Loucy (cell line): Measurements from ENCODE around the gene IFI6.
A peak's percentile ranks its signal among the peaks of the same experiment; 100 is the strongest.

Experiments
- H2AFZ ChIP-seq: fragments of 200-600 bp; sonication (generic); 2 replicates; pipeline ENCODE4 v1.6.0; 2016; ENCODE audit warnings: antibody characterized with exemption, mild to moderate bottlenecking, low read length, moderate library complexity
- H3F3A ChIP-seq: fragments of 200-600 bp; 2 replicates; pipeline ENCODE4 v1.6.0; 2016; ENCODE audit warnings: antibody characterized with exemption, low read depth, mild to moderate bottlenecking
- H3K27me3 ChIP-seq: fragments of 200-600 bp; sonication (generic); 2 replicates; pipeline ENCODE4 v1.6.1; 2014; ENCODE audit warnings: low read length, mild to moderate bottlenecking; ENCODE audit not compliant: insufficient read depth, poor library complexity, severe bottlenecking
- H3K36me3 ChIP-seq: fragments of 200-600 bp; sonication (generic); 2 replicates; pipeline ENCODE4 v1.6.1; 2016; ENCODE audit warnings: low read length; ENCODE audit not compliant: insufficient read depth
- H3K4me1 ChIP-seq: fragments of 200-600 bp; sonication (generic); 2 replicates; pipeline ENCODE4 v1.5.1; 2014; ENCODE audit warnings: low read length, mild to moderate bottlenecking; ENCODE audit not compliant: insufficient read depth, poor library complexity, severe bottlenecking
- H3K4me2 ChIP-seq: fragments of 200-600 bp; sonication (generic); 2 replicates; pipeline ENCODE4 v1.6.0; 2014; ENCODE audit warnings: antibody characterized with exemption, low read length, low read depth, mild to moderate bottlenecking; ENCODE audit not compliant: poor library complexity, severe bottlenecking
- H3K4me3 ChIP-seq: fragments of 200-600 bp; sonication (generic); 2 replicates; pipeline ENCODE4 v1.5.1; 2014; ENCODE audit warnings: low read length, mild to moderate bottlenecking, mixed read lengths; ENCODE audit not compliant: poor library complexity, severe bottlenecking
- H3K79me2 ChIP-seq: fragments of 200-600 bp; sonication (generic); 2 replicates; pipeline ENCODE4 v1.6.1; 2014; ENCODE audit warnings: low read length; ENCODE audit not compliant: insufficient read depth
- H3K9ac ChIP-seq: fragments of 200-600 bp; sonication (generic); 2 replicates; pipeline ENCODE4 v1.6.0; 2014; ENCODE audit warnings: mild to moderate bottlenecking, low read depth, low read length, moderate library complexity; ENCODE audit not compliant: poor library complexity, severe bottlenecking
- H3K9me2 ChIP-seq: fragments of 200-600 bp; sonication (generic); replicated peaks from 2 replicates; pipeline ENCODE4 v1.6.1; 2016; ENCODE audit warnings: low read depth, low read length, mixed read lengths
- H3K9me3 ChIP-seq: fragments of 200-600 bp; sonication (generic); 2 replicates; pipeline ENCODE4 v1.6.1; 2014; ENCODE audit warnings: mild to moderate bottlenecking, antibody characterized with exemption, low read length, low read depth; ENCODE audit not compliant: insufficient read depth
- H4K20me1 ChIP-seq: fragments of 200-600 bp; sonication (generic); 2 replicates; pipeline ENCODE4 v1.6.0; 2014; ENCODE audit warnings: antibody characterized with exemption, low read length, mild to moderate bottlenecking; ENCODE audit not compliant: insufficient read depth, poor library complexity, severe bottlenecking
- EZH2phosphoT487 ChIP-seq: fragments of 200-600 bp; IDR thresholded peaks from 2 replicates; pipeline ENCODE4 v1.6.1; 2018; ENCODE audit warnings: antibody characterized with exemption, mild to moderate bottlenecking, moderate library complexity, borderline replicate concordance
- TF ChIP-seq, protein P1 (sequence below): fragments of 200-600 bp; sonication (generic); conservative IDR thresholded peaks from 2 replicates; pipeline ENCODE4 v1.5.1; 2014; ENCODE audit warnings: mild to moderate bottlenecking, antibody characterized with exemption, low read length

The IFI6 gene

DNA sequence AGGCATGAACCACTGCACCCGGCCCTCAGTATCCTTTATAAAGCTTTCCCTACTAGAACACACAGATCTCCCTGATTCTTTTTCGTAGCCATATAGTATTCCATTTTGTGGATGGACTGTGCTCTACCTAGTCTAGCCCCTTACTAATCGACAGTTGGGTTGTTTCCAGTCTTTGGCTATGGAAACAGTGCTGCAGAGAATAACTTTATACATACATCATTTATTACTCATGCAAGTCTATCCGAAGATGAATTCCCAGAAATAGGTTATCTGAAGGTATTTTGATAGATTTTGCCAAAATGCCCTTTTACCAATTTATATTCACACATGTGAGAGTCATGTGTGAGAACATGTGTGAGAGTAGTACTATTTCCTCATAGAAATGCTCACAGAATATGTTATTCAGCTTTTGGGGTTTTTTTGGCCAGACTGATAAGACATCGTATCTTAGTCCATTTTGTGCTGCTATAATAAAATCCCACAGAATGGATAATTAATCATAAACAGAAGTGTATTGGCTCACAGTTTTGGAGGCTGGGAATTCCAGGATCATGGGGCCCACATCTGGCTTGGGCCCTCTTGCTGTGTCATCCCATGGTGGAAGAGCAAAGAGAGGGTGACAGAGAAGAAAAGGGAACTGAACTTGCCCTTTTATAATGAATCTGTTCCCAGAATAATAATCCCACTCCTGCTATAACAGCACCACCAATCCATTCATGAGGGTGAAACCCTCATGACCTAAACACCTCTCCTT, 19.7 kb downstream of the IFI6 start:
- no peaks in the 10 kb centered on the region for H3K27me3 ChIP-seq
- H3K36me3 ChIP-seq = no peaks in the 10 kb centered on the region
- H3K4me1 ChIP-seq = peaks cover 20% of the 10 kb centered on the region
- H3K4me2 ChIP-seq = no peak overlapping the region
- no peaks in the 10 kb centered on the region for H3F3A ChIP-seq
- no peak overlapping the region for H3K4me3 ChIP-seq
- no peaks in the 10 kb centered on the region for H3K9me3 ChIP-seq
- no peak overlapping the region for H3K9ac ChIP-seq
- no peak overlapping the region for H2AFZ ChIP-seq
- TF ChIP-seq, protein P1, sequence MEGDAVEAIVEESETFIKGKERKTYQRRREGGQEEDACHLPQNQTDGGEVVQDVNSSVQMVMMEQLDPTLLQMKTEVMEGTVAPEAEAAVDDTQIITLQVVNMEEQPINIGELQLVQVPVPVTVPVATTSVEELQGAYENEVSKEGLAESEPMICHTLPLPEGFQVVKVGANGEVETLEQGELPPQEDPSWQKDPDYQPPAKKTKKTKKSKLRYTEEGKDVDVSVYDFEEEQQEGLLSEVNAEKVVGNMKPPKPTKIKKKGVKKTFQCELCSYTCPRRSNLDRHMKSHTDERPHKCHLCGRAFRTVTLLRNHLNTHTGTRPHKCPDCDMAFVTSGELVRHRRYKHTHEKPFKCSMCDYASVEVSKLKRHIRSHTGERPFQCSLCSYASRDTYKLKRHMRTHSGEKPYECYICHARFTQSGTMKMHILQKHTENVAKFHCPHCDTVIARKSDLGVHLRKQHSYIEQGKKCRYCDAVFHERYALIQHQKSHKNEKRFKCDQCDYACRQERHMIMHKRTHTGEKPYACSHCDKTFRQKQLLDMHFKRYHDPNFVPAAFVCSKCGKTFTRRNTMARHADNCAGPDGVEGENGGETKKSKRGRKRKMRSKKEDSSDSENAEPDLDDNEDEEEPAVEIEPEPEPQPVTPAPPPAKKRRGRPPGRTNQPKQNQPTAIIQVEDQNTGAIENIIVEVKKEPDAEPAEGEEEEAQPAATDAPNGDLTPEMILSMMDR = no peak
- TF ChIP-seq EZH2phosphoT487 = no peak
- no peaks in the 10 kb centered on the region for H4K20me1 ChIP-seq
- H3K9me2 ChIP-seq = no peaks in the 10 kb centered on the region
- no peaks in the 10 kb centered on the region for H3K79me2 ChIP-seq

DNA sequence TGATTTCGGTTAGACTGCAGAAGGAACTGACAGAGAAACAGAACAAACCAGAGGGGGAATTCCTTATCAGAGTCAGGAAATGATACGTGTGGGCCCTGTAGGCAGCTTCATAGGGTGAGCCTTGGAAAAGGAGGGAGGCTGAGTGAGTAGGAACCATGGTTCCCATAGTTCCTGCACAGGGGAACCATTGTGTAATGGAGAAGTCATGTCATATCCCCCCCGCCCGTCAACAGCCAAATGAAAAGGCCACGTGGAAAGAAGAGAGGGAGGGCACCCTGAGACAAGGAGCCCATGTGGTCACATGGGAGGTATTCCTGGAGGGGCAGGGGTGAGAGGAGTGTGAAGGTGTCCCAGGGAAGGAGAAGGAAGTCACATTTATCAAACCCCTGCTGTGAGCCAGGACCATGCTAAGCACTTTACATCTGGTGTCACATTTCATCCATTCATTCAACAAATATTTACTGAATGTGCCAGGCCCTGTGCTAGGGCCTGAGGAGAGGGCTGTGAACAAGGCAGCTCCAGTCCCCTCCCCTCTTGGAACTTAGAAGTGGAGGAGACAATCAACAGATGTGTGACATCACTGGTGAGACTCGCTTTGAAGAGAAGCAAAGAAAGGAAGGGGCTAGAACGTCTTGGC, 21.3 kb downstream of the IFI6 start:
- H2AFZ ChIP-seq = peak overlapping the region; percentile 40
- H4K20me1 ChIP-seq = no peaks in the 10 kb centered on the region
- H3K9me2 ChIP-seq = no peaks in the 10 kb centered on the region
- H3K79me2 ChIP-seq = no peaks in the 10 kb centered on the region
- no peaks in the 10 kb centered on the region for H3K27me3 ChIP-seq
- no peak overlapping the region for H3K4me3 ChIP-seq
- no peaks in the 10 kb centered on the region for H3F3A ChIP-seq
- peaks cover 16% of the 10 kb centered on the region for H3K4me1 ChIP-seq
- H3K9me3 ChIP-seq = no peaks in the 10 kb centered on the region
- TF ChIP-seq EZH2phosphoT487 = no peak
- TF ChIP-seq, protein P1 = no peak
- H3K36me3 ChIP-seq = no peaks in the 10 kb centered on the region
- no peak overlapping the region for H3K4me2 ChIP-seq
- peak overlapping the region; percentile 15 for H3K9ac ChIP-seq

DNA sequence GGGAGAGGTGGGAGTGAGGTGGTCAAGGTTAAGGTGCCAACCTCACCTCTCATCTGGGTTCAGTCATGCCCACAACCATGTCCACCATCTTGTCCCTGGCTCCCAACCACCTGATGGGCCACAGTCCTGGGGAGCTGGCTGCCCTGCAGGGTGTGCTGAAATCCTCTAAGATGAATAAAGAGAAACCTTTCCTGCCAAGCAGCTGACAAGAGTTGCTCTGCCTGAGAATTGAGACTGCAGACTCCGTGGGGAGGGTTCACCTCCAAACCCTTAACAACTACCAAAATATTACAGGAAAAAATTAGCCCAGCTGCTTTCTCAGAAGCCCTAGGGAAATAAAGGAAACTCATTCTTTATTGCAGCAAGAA, 21.8 kb downstream of the IFI6 start:
- H3K4me3 ChIP-seq = no peak overlapping the region
- H3K4me2 ChIP-seq = no peak overlapping the region
- no peak overlapping the region for H2AFZ ChIP-seq
- H3K9me2 ChIP-seq = no peaks in the 10 kb centered on the region
- no peaks in the 10 kb centered on the region for H3K9me3 ChIP-seq
- TF ChIP-seq, protein P1 = no peak
- TF ChIP-seq EZH2phosphoT487 = no peak
- peak overlapping the region; percentile 15 for H3K9ac ChIP-seq
- H3K27me3 ChIP-seq = no peaks in the 10 kb centered on the region
- H3F3A ChIP-seq = no peaks in the 10 kb centered on the region
- H4K20me1 ChIP-seq = no peaks in the 10 kb centered on the region
- peaks cover 12% of the 10 kb centered on the region for H3K4me1 ChIP-seq
- no peaks in the 10 kb centered on the region for H3K36me3 ChIP-seq
- no peaks in the 10 kb centered on the region for H3K79me2 ChIP-seq
